Stimulated activated CD8-positive, alpha-beta memory T cell treated with anti-CD3 and anti-CD28 coated beads, Interleukin-4, amount 100 ng/mL, for 24 hours (primary cell): ENCODE measurements around the gene SCTR.
A peak's percentile ranks its signal among the peaks of the same experiment; 100 is the strongest.

Source experiments
- DNase-seq: peaks from one replicate; pipeline ENCODE4 v3.0.0-alpha.2; 2020; ENCODE audit warnings: low read depth

Gene SCTR

GRCh38 chr2:119487434-119488244 is 36.6 kb downstream of the SCTR start:
- DNase-seq: no peak

- DNase-seq: no peak
These were observed 37.4 kb downstream of the SCTR start for GRCh38 chr2:119486886-119487285.

- DNase-seq: no peak
These were observed 38.0 kb downstream of the SCTR start for GRCh38 chr2:119486196-119486827.

GRCh38 chr2:119485336-119486110 is 38.8 kb downstream of the SCTR start:
- DNase-seq: no peak

DNA sequence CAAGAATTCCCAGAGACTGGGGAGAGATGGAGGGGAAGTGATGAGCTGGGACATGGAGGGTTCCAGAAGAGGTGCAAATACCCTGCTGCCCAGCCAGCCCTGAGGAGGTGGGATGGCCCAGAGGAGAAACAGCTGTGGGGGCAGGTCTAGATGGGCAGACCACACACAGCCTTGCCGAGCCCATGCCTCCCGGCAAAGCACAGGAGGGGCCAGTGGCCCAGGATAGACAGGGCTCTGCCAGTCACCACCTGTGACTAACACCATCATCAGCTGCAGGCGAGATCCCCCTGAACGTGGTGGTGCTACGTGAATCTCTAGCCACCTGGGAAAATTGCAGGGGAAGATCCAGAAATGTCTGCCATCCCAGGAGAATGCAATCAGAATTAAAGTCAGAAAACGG is 39.4 kb downstream of the SCTR start:
- no peak for DNase-seq

DNA sequence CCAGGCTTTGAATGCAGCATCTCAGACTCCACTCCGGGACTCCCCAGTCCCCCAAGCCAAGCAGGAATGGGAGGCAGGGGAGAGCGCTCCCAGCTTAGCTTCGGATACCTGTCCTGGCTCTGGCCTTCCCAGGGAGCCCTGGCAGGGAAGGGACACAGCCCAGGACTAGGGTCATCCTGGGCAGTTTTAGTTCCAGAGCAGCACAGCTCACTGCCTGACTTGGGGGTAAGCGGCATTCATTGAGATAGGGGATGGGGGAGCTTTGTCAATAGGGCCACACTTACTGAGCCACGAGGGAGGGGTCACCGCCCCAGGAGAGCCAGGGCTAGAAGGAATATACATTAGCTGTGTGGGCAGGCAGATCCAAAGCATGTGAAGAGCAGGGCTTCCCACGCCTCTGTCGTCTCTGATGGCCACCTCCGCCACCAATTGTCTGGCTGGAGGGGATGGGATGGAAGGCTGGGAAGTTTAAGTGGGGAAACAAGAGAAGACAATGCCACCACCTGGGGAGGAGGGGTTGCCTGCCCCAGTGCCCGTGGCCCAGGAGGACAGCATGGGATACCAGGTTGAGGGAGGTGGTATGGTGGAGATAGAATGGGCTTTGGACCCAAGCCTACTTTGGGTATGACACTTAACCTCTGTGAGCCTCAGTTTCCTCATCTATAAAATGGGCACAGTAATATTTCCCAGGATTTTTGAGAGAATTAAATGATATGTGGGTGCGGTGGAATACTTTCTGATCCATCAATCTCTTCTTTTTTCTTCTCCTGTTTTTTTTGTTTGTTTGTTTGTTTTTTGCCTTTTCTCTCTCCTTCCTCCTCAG is 40.2 kb downstream of the SCTR start:
- no peak for DNase-seq

GRCh38 chr2:119483395-119483753 is 40.9 kb downstream of the SCTR start:
- no peak for DNase-seq

DNA sequence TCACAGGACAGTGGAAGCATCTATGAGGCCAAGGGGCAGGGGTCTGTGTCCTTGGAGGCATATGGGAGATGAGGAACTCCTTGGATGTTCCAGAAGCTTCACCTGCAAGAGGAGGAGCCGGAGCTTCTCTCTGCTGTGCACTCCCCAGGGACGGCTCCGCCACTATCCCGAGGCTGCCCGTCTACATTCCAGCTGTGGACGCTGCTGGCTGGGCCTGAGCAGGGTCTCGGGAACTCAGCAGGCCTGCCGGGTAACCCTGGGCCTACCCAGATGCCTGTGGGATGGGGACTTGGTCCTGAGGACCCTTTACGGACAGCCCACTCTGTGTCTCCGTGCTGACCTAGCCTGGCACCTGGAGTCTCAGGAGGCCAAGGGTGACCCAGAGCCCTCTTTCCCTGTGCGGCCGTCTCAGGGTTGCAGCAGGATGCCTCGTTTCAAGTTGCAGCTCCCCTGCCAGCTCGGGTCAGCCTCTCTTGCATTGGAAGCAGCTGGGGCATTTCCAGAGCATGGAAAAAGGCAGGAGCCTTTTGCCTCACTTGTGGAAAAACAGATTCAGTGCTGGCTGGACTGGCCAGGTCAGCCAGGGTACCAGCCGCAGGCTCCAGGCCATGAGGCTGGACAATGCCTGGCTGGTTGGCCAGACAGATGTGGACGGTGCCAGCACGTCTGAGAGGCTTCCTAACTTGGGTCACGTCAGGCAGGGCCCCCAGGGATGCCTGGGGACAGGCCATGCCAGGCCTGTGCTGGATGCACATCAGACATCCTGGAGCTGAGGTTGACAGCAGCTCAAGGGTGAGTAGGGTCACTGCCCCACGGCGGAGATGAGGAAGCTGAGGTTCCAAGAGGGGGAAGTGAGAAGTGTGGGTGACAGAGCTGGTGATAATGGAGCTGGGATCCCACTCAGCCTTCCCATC is 41.5 kb downstream of the SCTR start:
- DNase-seq: no peak

- no peak for DNase-seq
These were observed 42.5 kb downstream of the SCTR start for GRCh38 chr2:119481501-119482455.

DNA sequence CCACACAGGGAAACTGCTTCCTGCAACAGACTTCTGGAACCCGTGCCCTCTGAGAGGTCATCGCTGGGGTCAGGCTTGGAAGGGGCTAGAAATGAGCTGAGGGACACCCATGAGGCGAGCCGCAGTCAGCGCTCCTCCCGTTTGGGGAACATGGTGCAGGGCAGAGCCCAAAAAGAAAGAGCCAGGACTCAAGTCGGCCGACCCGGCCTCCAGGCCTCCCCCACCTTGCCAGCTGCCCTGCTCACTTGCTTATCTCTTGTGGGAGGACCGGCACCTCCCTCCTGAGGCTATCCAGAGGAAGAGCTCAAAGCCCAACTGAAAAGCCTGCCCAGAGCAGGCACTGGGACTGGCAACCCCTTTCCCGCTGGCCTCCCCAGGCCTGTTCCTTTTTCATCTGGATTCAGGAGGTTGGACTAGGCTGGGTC is 43.6 kb downstream of the SCTR start:
- DNase-seq: no peak

GRCh38 chr2:119480184-119480583 is 44.1 kb downstream of the SCTR start:
- no peak for DNase-seq

DNA sequence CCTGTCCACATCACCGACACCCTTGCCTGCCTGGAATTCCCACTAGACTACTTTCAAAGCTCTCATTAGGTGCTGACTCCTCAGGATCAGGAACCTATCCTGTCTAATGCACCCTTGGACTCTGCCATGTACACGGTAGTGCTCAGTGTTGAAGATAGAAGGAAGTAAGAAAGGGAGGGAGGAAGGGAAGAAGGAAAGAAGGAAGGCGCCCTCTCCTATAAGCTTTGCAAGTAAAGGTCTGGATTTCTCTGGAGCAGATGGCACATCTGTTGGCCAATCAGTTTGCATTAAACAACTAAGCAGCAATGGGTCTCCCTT is 45.3 kb downstream of the SCTR start:
- no peak for DNase-seq

GRCh38 chr2:119478188-119478977 is 45.9 kb downstream of the SCTR start:
- DNase-seq: no peak

DNA sequence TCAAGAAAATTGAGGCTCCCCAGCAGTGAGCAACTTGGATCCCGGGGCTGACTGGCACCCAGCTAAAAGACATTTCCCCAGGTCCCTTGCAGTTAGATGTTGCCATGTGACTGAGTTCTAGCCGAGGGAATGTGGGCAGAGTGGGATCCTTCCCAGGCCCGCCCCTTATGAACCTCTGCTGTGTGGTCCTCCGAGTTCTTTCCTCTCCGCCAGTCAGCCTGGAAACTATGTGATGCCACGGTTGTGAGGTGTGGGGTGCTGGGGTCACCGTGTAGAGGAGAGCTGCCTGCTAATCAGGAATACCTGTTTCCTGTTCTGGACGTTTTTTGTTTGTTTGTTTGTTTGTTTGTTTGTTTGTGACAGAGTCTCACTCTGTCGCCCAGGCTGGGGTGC is 47.2 kb downstream of the SCTR start:
- DNase-seq: no peak

GRCh38 chr2:119476301-119477112 is 47.8 kb downstream of the SCTR start:
- peak; percentile 3 for DNase-seq

- DNase-seq: no peak
These were observed 48.4 kb downstream of the SCTR start for GRCh38 chr2:119475857-119476244.

GRCh38 chr2:119475225-119475856 is 48.9 kb downstream of the SCTR start:
- DNase-seq: no peak
